Measurements from ENCODE around the gene SRP14. TPM values are rescaled to one million over a fixed set of nuclear protein-coding genes. Genes with fewer than 3 reads are reported as not detected.

The SRP14 gene
- total RNA-seq, 1 donor from 2014 or later, result 112 TPM

- DNase-seq, result no peak
Observed at GRCh38 chr15:40067921-40068624, 29.1 kb upstream of the SRP14 start.

DNA sequence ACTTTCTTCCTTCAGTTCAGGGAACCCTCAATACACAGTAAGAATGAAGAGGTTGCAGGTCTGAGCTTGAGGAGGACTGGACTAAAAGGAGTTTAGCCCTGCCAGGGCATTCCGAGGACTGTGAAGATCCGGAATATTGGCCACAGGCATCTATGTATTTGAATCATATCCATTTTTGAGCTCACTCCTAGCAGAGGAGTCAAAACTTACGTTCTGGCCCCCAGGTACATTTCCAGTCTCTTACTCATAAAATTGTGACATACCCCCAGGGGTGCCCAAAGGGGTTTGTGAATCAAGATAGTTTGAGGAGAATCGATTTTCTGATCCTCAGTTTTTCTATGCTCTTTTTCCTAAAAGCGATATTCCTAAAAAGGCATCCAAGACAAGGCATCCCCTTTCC is 27.6 kb upstream of the SRP14 start:
- DNase-seq, result no peak

GRCh38 chr15:40065166-40065565 is 26.2 kb upstream of the SRP14 start:
- DNase-seq, result no peak

DNA sequence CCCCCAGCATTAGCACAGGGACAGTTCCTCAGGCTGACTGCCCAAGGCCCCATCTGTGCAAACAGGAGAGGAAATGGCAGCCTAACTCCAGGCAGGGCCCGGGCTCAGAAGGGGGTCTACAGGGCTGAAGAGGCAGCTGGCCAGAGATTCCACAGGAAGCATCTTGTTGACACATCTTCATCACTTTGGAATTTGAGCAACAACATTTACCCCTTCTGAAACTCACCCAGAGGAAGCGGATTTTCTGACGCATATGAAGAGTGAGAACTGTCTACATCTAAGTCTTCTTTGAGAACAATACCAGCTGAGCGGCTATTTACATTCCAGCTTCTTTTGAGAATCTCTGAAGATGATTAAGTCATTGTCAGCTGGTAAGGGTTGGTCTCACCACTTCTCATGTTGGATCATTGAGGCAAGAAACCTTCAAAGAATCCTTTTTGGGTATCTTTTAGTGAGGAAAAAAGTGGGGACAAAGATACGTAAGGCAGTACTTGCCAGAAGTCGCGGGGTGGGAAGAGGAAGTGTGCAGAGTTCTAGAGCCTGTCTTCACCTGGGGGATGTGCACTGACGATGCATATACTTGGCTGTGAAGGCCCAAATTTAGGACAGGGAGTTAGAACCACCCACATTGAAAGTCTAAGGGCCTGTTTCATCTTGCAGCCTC is 25.4 kb upstream of the SRP14 start:
- DNase-seq, result no peak

GRCh38 chr15:40063563-40064011 is 24.6 kb upstream of the SRP14 start:
- DNase-seq, result peak; percentile 40

- no peak for DNase-seq
Observed at GRCh38 chr15:40062816-40063562, 24.0 kb upstream of the SRP14 start.

GRCh38 chr15:40061212-40061901 is 22.4 kb upstream of the SRP14 start:
- no peak for DNase-seq

DNA sequence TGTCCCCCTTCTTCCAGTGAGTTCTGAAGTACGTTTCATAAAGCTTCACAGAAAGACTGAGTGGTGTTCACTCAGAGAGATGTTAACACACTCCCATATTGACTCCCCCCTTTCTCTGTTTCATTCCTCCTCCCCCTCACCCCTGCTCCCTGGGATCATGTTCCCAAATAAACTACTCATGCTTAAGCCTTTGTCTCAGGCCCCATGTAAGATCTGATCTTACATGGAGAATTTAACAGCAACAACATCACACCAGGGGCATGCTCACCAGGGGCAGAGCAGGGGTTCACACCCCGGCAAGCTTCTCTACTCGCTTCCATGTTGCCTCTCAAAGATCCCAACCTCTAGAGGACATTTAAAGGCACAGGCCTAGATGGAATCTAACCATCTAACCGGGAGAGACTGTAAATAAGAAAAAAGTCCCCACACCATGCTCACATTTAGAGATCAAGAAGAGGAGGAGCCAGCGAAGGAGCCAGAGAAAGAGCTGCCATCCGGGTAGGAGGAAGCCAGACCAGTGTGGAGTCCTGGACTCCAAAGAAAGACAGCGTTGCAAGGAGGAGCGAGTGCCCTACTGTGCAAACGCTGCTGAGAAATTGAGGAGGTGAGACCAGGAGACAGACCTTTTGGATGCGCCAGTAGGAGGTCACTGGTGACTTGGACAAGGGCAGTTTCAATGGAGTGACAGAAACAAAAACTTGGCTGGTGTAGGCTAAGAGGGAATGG is 21.4 kb upstream of the SRP14 start:
- DNase-seq, result no peak

- no peak for DNase-seq
Observed at GRCh38 chr15:40059821-40060220, 20.8 kb upstream of the SRP14 start.

- no peak for DNase-seq
Observed at GRCh38 chr15:40058476-40059140, 19.6 kb upstream of the SRP14 start.

DNA sequence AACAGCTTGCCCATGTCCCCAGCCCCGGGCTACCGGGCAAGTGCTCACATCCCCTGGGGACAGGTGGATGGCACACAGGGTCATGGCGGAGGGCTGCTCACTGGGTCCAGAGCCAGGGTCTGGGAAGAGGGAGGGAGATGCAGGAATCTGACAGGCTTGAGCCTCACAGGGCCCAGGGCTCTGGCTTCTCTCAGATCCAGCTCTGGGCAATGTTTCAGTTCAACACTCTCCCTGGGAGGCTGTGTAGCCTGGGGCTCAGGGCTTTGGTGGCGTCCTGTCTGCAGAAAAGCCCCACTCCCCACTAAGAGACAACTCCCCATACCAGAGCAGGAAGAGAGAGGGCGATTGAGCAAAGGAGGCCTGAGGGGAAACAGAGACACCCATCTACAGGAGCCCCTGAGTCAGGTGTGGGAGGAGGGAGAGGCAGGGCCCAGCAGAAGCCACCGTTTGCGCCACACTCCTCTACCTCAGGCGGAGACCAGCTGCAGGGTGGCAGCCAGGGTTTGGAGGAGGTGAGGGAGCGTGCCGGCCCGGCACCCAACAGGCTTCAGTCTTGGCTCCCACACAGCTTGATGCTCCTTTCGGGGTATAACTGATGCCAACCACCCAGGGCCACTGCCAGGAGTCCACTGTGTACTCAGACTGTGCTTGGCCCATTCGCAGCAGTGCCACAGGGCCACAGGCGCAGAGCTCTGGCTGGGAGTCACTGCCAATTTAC is 16.8 kb upstream of the SRP14 start:
- no peak for DNase-seq

- no peak for DNase-seq
Observed at GRCh38 chr15:40054855-40055575, 16.0 kb upstream of the SRP14 start.

GRCh38 chr15:40054605-40054854 is 15.5 kb upstream of the SRP14 start:
- no peak for DNase-seq

DNA sequence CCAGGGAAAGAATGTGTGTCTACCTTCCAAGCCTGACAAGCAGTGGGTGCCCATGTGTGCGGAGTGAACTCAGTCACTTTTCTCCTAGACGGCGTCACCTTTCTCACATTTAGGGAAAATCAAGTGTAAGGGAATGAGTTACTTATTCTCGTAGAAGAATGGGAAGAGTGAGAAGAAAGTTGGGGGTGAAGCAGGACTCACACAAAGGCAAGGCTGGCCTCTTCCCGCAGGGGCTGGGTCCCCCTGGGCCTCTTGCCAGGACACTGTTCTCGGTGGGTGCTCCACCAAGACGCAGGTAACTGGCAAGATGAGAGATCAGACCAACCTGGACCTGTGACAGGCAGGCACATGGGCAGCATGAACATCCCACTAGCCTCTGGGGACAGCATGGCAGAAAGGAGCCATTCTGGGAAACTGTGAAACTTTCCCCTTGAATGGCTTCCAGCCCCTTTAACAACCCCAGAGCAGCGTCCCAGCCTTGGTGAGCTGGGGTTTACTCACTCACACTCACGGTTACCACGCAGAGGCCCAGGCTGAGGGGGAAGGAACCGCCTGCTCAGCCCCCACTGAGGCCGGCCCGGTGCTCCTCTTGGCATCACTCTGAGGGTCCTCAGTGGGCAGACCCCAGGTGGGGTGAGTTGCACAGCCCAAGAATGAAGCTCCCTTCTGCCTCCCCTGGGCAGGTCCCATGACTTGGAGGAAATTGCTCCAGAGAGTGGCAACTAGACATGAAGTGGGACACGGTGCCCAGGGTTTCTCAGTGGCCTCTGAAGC is 15.0 kb upstream of the SRP14 start:
- no peak for DNase-seq

GRCh38 chr15:40053079-40053830 is 14.3 kb upstream of the SRP14 start:
- DNase-seq, result no peak

DNA sequence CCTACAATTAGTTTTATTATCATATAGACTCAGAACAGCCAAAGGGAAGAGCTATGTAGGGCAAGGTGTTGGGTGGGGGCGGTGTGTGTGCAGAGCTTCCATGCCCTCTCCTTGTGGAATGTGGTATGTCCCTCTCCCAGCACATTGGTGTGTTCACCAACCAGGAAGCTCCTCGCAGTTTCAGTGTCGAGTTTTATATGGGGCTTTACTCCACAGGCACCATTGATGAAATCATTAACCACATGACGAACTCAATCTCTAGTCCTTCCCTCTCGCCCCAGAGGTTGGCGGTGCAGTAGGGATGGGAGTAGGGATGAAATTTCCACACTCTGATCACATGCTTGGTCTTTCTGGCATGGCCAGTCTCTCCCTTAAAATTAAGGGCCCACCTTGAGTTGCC is 13.6 kb upstream of the SRP14 start:
- no peak for DNase-seq

GRCh38 chr15:40051616-40052415 is 12.8 kb upstream of the SRP14 start:
- no peak for DNase-seq
